ENCODE data around the gene MON2.

DNA sequence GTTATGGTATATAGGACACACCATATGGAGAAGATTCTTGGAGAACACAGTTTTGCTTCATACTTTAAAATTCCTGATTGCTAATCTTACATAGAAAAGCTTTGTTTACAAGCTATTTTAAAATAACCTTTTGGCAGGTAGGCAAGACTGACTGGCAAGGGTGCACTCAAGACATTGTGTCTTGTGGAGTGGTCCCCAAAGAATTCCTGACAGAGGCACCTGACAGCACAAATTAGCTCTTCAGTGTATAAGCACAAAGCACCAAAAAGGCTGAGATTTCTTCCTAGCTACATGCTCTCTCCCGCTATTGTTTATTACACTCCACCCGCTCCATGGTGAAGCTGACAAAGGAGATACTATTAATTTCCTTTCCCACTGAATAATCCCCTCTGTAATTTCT lies 139.4 kb downstream of the MON2 start:
- TF ChIP-seq POLR2A (IDR thresholded peaks at IDR 0.05) (no peak), POLR2AphosphoS5 (IDR thresholded peaks at IDR 0.05) (no peak), EP300 (IDR thresholded peaks at IDR 0.05) (no peak)
- TF ChIP-seq, protein P1, sequence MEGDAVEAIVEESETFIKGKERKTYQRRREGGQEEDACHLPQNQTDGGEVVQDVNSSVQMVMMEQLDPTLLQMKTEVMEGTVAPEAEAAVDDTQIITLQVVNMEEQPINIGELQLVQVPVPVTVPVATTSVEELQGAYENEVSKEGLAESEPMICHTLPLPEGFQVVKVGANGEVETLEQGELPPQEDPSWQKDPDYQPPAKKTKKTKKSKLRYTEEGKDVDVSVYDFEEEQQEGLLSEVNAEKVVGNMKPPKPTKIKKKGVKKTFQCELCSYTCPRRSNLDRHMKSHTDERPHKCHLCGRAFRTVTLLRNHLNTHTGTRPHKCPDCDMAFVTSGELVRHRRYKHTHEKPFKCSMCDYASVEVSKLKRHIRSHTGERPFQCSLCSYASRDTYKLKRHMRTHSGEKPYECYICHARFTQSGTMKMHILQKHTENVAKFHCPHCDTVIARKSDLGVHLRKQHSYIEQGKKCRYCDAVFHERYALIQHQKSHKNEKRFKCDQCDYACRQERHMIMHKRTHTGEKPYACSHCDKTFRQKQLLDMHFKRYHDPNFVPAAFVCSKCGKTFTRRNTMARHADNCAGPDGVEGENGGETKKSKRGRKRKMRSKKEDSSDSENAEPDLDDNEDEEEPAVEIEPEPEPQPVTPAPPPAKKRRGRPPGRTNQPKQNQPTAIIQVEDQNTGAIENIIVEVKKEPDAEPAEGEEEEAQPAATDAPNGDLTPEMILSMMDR (IDR thresholded peaks at IDR 0.05), result no peak
